ENCODE data around the gene MORN4.

DNA sequence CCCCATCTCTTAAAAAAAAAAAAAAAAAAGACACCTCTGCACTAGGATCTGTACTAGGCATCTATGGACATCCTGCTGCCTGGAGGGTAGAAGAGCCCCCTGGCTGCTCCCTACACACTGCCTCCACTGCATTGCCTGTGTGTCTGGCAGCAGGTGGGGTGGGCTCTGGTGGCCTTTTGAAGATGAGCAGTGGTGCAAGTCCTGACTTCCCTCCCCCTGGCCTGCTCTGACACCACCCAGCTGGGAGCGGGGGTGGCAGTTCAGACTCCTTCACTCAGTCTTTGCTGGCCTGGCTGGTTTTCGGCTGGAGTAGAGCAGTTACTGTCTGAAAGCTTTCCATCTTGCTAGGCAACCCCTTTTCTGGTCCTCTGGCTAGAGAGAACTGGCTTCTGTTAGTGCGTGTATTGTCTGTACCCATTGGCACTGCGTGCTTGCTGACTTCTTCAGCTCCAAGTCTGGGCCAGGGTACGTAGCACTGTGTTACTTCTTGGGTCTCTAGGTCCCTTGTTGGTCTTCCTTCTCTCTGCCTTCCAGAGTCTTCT, 26.1 kb downstream of the MORN4 start:
- TF ChIP-seq, protein P1, sequence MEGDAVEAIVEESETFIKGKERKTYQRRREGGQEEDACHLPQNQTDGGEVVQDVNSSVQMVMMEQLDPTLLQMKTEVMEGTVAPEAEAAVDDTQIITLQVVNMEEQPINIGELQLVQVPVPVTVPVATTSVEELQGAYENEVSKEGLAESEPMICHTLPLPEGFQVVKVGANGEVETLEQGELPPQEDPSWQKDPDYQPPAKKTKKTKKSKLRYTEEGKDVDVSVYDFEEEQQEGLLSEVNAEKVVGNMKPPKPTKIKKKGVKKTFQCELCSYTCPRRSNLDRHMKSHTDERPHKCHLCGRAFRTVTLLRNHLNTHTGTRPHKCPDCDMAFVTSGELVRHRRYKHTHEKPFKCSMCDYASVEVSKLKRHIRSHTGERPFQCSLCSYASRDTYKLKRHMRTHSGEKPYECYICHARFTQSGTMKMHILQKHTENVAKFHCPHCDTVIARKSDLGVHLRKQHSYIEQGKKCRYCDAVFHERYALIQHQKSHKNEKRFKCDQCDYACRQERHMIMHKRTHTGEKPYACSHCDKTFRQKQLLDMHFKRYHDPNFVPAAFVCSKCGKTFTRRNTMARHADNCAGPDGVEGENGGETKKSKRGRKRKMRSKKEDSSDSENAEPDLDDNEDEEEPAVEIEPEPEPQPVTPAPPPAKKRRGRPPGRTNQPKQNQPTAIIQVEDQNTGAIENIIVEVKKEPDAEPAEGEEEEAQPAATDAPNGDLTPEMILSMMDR (optimal IDR thresholded peaks at IDR 0.05 in 1 of 3, IDR thresholded peaks at IDR 0.05 in 1 of 3, conservative IDR thresholded peaks at IDR 0.05 in 1 of 3; ENCODE audit: extremely low read depth in 1 of 3, insufficient read depth in 2 of 3, low read length in 3 of 3): no peak
- TF ChIP-seq EZH2 (IDR thresholded peaks at IDR 0.05; ENCODE audit: low read length): no peak
